GM12864 (cell line): ENCODE data around the gene ALB.

Experiments used
- DNase-seq: peaks from one replicate; pipeline ENCODE4 v3.0.0-alpha.2; 2011; ENCODE audit warnings: low read depth
- H3K4me3 ChIP-seq: 2 replicates; pipeline ENCODE4 v1.5.1; 2011; ENCODE audit warnings: mild to moderate bottlenecking, low read depth, low read length, control low read depth
- TF ChIP-seq, protein P1 (sequence below): IDR thresholded peaks from 2 replicates; pipeline ENCODE4 v1.5.1; 2011; ENCODE audit warnings: low read depth, mild to moderate bottlenecking, moderate library complexity, low read length, control low read depth, inconsistent platforms; ENCODE audit errors: missing control alignments

The ALB gene

DNA sequence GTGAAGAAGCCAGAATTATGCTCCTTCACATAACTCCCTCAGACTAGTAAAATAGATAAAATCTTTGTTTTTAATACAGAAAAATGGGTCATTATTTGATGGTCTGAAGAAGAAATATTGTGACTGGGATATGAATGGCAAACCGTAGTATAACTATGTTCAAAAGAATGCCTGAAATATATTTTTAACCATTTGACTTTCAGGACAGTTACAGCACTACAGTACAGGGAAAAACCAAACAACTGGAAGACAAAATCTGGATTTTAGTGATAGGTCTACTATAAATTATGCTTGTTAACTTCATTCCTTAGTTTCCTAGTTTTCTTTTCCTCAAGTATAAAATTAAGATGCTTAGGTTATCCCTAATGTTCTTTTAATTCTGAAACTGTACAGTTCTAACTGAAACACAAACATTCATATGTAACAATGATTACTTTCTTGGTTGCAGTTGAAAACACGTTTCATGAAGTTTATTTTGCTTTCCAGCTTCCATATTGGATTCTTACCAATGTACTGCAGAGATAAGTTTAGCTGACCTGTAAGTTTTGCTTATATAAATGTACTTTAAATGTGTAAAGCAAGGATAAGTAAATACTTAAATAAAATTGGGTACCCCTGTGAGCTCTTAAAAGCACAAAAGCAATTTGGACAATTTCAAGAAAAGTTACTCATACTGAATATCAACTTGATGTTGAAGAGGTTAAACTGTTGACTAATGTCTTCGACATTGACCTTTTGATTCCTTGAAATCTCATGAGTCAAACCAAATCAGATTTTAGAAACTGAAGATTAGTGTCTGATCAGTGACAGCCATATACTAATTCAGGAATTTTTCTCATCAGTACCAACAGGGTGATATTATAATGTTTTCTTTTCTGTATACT, 32.8 kb downstream of the ALB start:
- no peak for DNase-seq
- TF ChIP-seq, protein P1, sequence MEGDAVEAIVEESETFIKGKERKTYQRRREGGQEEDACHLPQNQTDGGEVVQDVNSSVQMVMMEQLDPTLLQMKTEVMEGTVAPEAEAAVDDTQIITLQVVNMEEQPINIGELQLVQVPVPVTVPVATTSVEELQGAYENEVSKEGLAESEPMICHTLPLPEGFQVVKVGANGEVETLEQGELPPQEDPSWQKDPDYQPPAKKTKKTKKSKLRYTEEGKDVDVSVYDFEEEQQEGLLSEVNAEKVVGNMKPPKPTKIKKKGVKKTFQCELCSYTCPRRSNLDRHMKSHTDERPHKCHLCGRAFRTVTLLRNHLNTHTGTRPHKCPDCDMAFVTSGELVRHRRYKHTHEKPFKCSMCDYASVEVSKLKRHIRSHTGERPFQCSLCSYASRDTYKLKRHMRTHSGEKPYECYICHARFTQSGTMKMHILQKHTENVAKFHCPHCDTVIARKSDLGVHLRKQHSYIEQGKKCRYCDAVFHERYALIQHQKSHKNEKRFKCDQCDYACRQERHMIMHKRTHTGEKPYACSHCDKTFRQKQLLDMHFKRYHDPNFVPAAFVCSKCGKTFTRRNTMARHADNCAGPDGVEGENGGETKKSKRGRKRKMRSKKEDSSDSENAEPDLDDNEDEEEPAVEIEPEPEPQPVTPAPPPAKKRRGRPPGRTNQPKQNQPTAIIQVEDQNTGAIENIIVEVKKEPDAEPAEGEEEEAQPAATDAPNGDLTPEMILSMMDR, result no peak
- no peak overlapping the region for H3K4me3 ChIP-seq

DNA sequence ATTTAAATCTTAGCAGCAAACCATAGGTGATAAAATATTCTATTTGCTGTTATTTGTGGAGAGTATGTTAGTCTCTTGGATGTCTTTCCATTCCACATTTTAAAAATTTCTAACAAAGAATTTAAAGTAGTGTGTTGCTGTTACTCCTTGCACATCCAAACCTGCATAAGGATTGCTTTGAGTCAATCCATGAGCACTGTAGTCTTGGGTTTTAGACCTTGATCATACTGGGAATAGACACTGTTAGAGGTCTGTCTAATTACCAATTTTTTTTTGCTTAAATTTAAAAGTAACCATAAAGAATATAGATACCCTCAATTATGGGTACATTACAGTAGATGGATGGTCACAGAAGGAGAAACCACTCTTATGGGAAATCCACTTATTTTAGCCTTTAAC, 33.5 kb downstream of the ALB start:
- no peak for DNase-seq
- no peak overlapping the region for H3K4me3 ChIP-seq

DNA sequence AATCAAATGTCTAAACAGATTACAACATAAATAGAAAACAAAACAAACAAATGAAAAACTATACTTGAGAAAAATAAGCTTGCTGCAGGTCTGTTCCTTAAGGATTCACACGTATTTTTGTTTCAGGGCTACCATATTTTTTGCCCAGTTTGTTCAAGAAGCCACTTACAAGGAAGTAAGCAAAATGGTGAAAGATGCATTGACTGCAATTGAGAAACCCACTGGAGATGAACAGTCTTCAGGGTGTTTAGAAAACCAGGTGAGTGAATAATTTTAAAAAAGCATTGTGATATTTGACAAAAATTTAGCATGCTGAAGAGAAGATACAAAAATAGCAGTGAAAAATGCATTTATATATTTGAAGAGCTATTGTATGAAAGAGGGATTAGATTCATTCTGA, 34.0 kb downstream of the ALB start:
- no peak for DNase-seq
- TF ChIP-seq, protein P1, result no peak
- no peak overlapping the region for H3K4me3 ChIP-seq

More for the DNA sequence above, 33.5 kb downstream of the ALB start:
- TF ChIP-seq, protein P1, result no peak

DNA sequence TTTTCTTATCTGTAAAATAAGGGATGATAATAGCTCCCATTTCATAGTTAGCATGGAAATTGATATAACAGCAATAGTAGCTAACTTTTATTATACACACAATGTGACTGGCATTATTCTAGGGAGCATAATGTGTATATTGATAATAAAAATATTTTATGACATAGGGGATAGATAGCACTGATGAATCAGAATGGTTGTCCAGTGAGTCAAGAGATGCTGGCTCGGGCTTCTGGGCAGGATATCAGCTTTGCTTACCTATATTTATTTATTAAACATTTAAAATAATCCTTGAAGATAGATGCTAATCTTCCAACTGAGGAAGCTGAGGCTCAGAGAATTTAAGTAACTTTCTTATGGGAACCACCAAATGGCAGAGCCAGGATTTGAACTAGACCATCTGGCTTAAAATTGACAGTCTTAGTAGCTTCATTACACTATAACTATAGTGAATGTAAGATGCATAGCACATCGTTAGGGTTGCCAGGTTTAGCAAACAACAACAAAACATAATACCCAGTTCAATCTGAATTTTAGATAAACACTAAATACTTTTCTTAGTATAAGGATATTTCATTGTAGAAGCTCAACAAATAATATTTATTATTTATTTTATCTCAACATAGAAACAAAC, 34.6 kb downstream of the ALB start:
- H3K4me3 ChIP-seq, result no peak overlapping the region
- TF ChIP-seq, protein P1, result no peak
- no peak for DNase-seq

DNA sequence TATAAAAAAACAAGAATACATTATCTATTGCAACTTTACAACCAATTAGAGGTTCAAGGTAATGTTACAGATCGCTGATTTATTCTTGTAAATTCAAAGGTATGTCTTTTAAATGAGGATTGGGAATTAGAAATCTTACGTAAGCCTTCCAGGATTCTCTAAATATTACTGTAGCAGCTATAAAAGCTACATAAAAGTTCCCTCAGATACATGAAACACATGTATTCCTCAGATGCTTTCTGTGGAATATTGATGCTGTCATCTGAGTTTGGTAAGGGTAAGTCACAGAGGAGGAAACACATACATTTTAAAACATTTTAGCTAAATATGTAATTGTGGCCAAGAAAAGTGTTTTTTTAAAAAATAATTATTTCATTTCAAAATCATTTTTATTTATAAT, 35.4 kb downstream of the ALB start:
- H3K4me3 ChIP-seq, result no peak overlapping the region
- TF ChIP-seq, protein P1, result no peak
- no peak for DNase-seq

DNA sequence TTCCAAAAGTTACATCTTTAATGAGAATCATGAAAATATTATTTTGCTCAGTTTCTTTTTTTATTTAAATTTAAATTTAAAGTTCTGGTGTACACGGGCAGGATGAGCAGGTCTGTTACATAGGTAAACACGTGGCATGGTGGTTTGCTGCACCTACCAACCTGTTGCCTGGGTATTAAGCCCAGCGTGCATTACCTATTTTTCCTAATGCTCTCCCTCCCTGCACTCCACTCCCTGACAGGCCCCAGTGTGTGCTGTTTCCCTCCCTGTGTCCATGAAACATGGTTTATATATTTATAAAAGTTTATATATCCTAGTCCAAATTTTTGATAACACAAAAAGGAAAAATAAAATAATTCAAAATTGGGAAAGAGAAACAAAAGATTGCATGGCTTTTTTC, 35.9 kb downstream of the ALB start:
- TF ChIP-seq, protein P1, result no peak
- no peak for DNase-seq
- H3K4me3 ChIP-seq, result no peak overlapping the region
